ENCODE data around the gene APBA1. TPM values are rescaled to one million over a fixed set of nuclear protein-coding genes. Genes with fewer than 3 reads are reported as not detected.
A peak's percentile ranks its signal among the peaks of the same experiment; 100 is the strongest.

APBA1 gene
- total and polyA plus RNA-seq, 7 donors: 0.23 to 4.2 (median 0.81) TPM

- Histone ChIP-seq H3K4me3 (no peak overlapping the region), H3K27me3 (ENCODE audit: insufficient read depth in 3 of 3, low read length in 2 of 3) (no peaks in the 10 kb centered on the region), H3K27ac (no peak overlapping the region), H3K4me1 (no peaks in the 10 kb centered on the region), H3K9me3 (no peaks in the 10 kb centered on the region), H3K36me3 (ENCODE audit: insufficient read depth in 1 of 2, low read depth in 1 of 2) (no peaks in the 10 kb centered on the region)
- intact Hi-C loops (cut with DNase I): loop anchor here in 1 of 2 donors (5.0 kb wide), 1 partner anchor 50 kb away; no protein-coding TSS in a partner anchor
- no peak for ATAC-seq
- no peak for TF ChIP-seq CTCF (IDR thresholded peaks at IDR 0.05)
- no peak for DNase-seq
- 73 to 78% (median 73%) methylated on average over 3 of the region's 3 CpGs for WGBS, 3 donors
These were observed 25.4 kb downstream of the APBA1 start for GRCh38 chr9:69646810-69647209.

- Histone ChIP-seq H3K4me3 (no peak overlapping the region), H3K36me3 (ENCODE audit: insufficient read depth in 1 of 2, low read depth in 1 of 2) (no peaks in the 10 kb centered on the region), H3K27me3 (ENCODE audit: insufficient read depth in 3 of 3, low read length in 2 of 3) (no peaks in the 10 kb centered on the region), H3K9me3 (no peaks in the 10 kb centered on the region), H3K27ac (no peak overlapping the region), H3K4me1 (no peaks in the 10 kb centered on the region)
- TF ChIP-seq CTCF (IDR thresholded peaks at IDR 0.05): no peak
- DNase-seq (peak in 1 of 2 donors; percentile 46), ATAC-seq (peak in 3 of 4 donors; percentile 49 to 70 (median 63))
- intact Hi-C loops (cut with DNase I): loop anchor here in 1 of 2 donors (5.0 kb wide), 1 partner anchor 48 kb away; no protein-coding TSS in a partner anchor
- 50 to 65% (median 51%) methylated on average over 10 of the region's 10 CpGs for WGBS, 3 donors
These were observed 26.7 kb downstream of the APBA1 start for GRCh38 chr9:69645488-69645887.

- Histone ChIP-seq H3K4me1 (no peaks in the 10 kb centered on the region), H3K9me3 (no peaks in the 10 kb centered on the region), H3K4me3 (no peak overlapping the region), H3K36me3 (ENCODE audit: insufficient read depth in 1 of 2, low read depth in 1 of 2) (no peaks in the 10 kb centered on the region), H3K27ac (no peak overlapping the region), H3K27me3 (ENCODE audit: insufficient read depth in 3 of 3, low read length in 2 of 3) (no peaks in the 10 kb centered on the region)
- intact Hi-C loops (cut with DNase I): no loop called here
- 87 to 93% (median 88%) methylated on average over 1 of the region's 1 CpG for WGBS, 3 donors
- ATAC-seq (no peak), DNase-seq (no peak)
- TF ChIP-seq CTCF (IDR thresholded peaks at IDR 0.05): no peak
These were observed 29.1 kb downstream of the APBA1 start for GRCh38 chr9:69643098-69643497.

GRCh38 chr9:69637817-69638200, 34.4 kb downstream of the APBA1 start:
- H3K27me3 ChIP-seq (ENCODE audit: insufficient read depth in 3 of 3, low read length in 2 of 3): no peaks in the 10 kb centered on the region
- no peak overlapping the region for H3K27ac ChIP-seq
- H3K4me3 ChIP-seq: no peak overlapping the region
- ATAC-seq (peak in 3 of 4 donors; percentile 58 to 84 (median 75)), DNase-seq (no peak)
- no peak for TF ChIP-seq CTCF (IDR thresholded peaks at IDR 0.05)
- peaks cover 4% of the 10 kb centered on the region for H3K4me1 ChIP-seq
- intact Hi-C loops (cut with DNase I): no loop called here
- no peaks in the 10 kb centered on the region for H3K36me3 ChIP-seq (ENCODE audit: insufficient read depth in 1 of 2, low read depth in 1 of 2)
- H3K9me3 ChIP-seq: no peaks in the 10 kb centered on the region

- no peaks in the 10 kb centered on the region for H3K9me3 ChIP-seq
- intact Hi-C loops (cut with DNase I): no loop called here
These were observed 34.9 kb downstream of the APBA1 start for GRCh38 chr9:69637193-69637816.

More at GRCh38 chr9:69637193-69637816, 34.9 kb downstream of the APBA1 start:
- Histone ChIP-seq H3K4me3 (no peak overlapping the region), H3K4me1 (peaks cover 4% of the 10 kb centered on the region), H3K27me3 (ENCODE audit: insufficient read depth in 3 of 3, low read length in 2 of 3) (no peaks in the 10 kb centered on the region), H3K27ac (no peak overlapping the region), H3K36me3 (ENCODE audit: insufficient read depth in 1 of 2, low read depth in 1 of 2) (no peaks in the 10 kb centered on the region)
- no peak for TF ChIP-seq CTCF (IDR thresholded peaks at IDR 0.05)
- 92 to 99% (median 92%) methylated on average over 2 of the region's 2 CpGs for WGBS, 3 donors
- DNase-seq (no peak), ATAC-seq (no peak)

Measured in psoas muscle (tissue), 8 donors.